ENCODE measurements around the gene TRIM31.

The TRIM31 gene

GRCh38 chr6:30113003-30113759, at the start of gene TRIM31:
Gene TRIM31, minus strand, starts transcription at chr6:30113090. Its CDS starts 285 bp downstream, at chr6:30112805.
- no peak for TF ChIP-seq CTCF (IDR thresholded peaks at IDR 0.05; ENCODE audit: low read length, missing control alignments)
- no peak for DNase-seq (ENCODE audit: low read depth)
- H3K4me3 ChIP-seq (replicated peaks; ENCODE audit: low read depth, low read length): no peak within 1 kb of the TSS

GRCh38 chr6:30162265-30163089, 49.6 kb upstream of the TRIM31 start:
- no peak for DNase-seq (ENCODE audit: low read depth)
- H3K4me3 ChIP-seq (replicated peaks; ENCODE audit: low read depth, low read length): no peak overlapping the region
- TF ChIP-seq CTCF (IDR thresholded peaks at IDR 0.05; ENCODE audit: low read length, missing control alignments): no peak

- no peak for DNase-seq (ENCODE audit: low read depth)
- no peak within 1 kb of the TSS for H3K4me3 ChIP-seq (replicated peaks; ENCODE audit: low read depth, low read length)
- no peak for TF ChIP-seq CTCF (IDR thresholded peaks at IDR 0.05; ENCODE audit: low read length, missing control alignments)
Measured at GRCh38 chr6:30160785-30161531, 48.1 kb upstream of the TRIM31 start, which contains the start of gene TRIM10. Gene TRIM10, minus strand, starts transcription at chr6:30161211. Its CDS starts 353 bp downstream, at chr6:30160858.

GRCh38 chr6:30160008-30160784, 47.3 kb upstream of the TRIM31 start:
- DNase-seq (ENCODE audit: low read depth): no peak
- no peak overlapping the region for H3K4me3 ChIP-seq (replicated peaks; ENCODE audit: low read depth, low read length)
- no peak for TF ChIP-seq CTCF (IDR thresholded peaks at IDR 0.05; ENCODE audit: low read length, missing control alignments)

- no peak for TF ChIP-seq CTCF (IDR thresholded peaks at IDR 0.05; ENCODE audit: low read length, missing control alignments)
- DNase-seq (ENCODE audit: low read depth): no peak
- H3K4me3 ChIP-seq (replicated peaks; ENCODE audit: low read depth, low read length): no peak overlapping the region
Measured at GRCh38 chr6:30158475-30159040, 45.7 kb upstream of the TRIM31 start.

GRCh38 chr6:30157999-30158398, 45.1 kb upstream of the TRIM31 start:
- no peak for DNase-seq (ENCODE audit: low read depth)
- no peak for TF ChIP-seq CTCF (IDR thresholded peaks at IDR 0.05; ENCODE audit: low read length, missing control alignments)
- no peak overlapping the region for H3K4me3 ChIP-seq (replicated peaks; ENCODE audit: low read depth, low read length)

Measured in fibroblast of pulmonary artery (primary cell).